HepG2 (cell line): Measurements from ENCODE around the gene MIDN. TPM values are rescaled to one million over a fixed set of nuclear protein-coding genes. Genes with fewer than 3 reads are reported as not detected.
A peak's percentile ranks its signal among the peaks of the same experiment; 100 is the strongest.

Source experiments
- AHDC1 ChIP-seq: sonication (generic); formaldehyde crosslinking; IDR thresholded peaks from 2 replicates; pipeline ENCODE4 v1.5.1; 2020; ENCODE audit warnings: mild to moderate bottlenecking, missing genetic modification reagents, borderline replicate concordance
- ELF3 ChIP-seq: IDR thresholded peaks from 2 replicates; pipeline ENCODE4 v1.6.1; 2016; ENCODE audit warnings: missing genetic modification reagents, missing compliant biosample characterization
- HINFP ChIP-seq: sonication (generic); formaldehyde crosslinking; IDR thresholded peaks from 2 replicates; pipeline ENCODE4 v1.4.0; 2020; ENCODE audit warnings: low read depth, mild to moderate bottlenecking, missing genetic modification reagents
- HNF4G ChIP-seq, 2 experiments: sonication (generic) in 1 of 2; formaldehyde crosslinking in 1 of 2; IDR thresholded peaks; 2 replicates each; pipeline versions ENCODE4 v1.4.0 to v1.6.1; 2011 to 2020; ENCODE audit warnings: borderline replicate concordance in 2 of 2, low read depth in 2 of 2, mild to moderate bottlenecking in 2 of 2, low read length in 1 of 2, missing genetic modification reagents in 1 of 2, moderate library complexity in 1 of 2
- POGK ChIP-seq: sonication (generic); formaldehyde crosslinking; conservative IDR thresholded peaks from 2 replicates; pipeline ENCODE4 v1.8.0; 2022; ENCODE audit warnings: mild to moderate bottlenecking, moderate library complexity, missing genetic modification reagents
- PTBP1 ChIP-seq: fragments of 200-400 bp; formaldehyde crosslinking; IDR thresholded peaks from 2 replicates; pipeline ENCODE4 v1.6.1; 2018; ENCODE audit warnings: low read length, low read depth; ENCODE audit not compliant: poor library complexity, severe bottlenecking
- RAD21 ChIP-seq: fragments of 450-650 bp; formaldehyde crosslinking; IDR thresholded peaks from 2 replicates; pipeline ENCODE4 v1.5.0; 2020; ENCODE audit warnings: mild to moderate bottlenecking
- ZFX ChIP-seq: sonication (generic); formaldehyde crosslinking; IDR thresholded peaks from 2 replicates; pipeline ENCODE4 v1.4.0; 2020; ENCODE audit warnings: mild to moderate bottlenecking, low read depth, missing genetic modification reagents, moderate library complexity
- polyA plus RNA-seq, 8 experiments: library from polyadenylated mRNA; depleted of rRNA in 3 of 8; stranded (reverse) in 7 of 8; unstranded in 1 of 8; fragments of >200 nt; fragmentation: Illumina TruSeq in 4 of 8; extraction: Trizol in 4 of 8; gene quantifications; 2 replicates each; pipeline versions ENCODE4 v1.2.1 to v1.2.3, GENCODE V29; 2011 to 2016; ENCODE audit warnings: low read depth in 4 of 8, missing spikeins in 1 of 8, mixed read lengths in 1 of 8; ENCODE audit not compliant: insufficient read depth in 1 of 8
- total RNA-seq, 5 experiments: library from RNA; depleted of rRNA; stranded (reverse); fragments of >200 nt; fragmentation: Illumina TruSeq; extraction: Trizol; gene quantifications; 2 replicates each; pipeline ENCODE4 v1.2.3, GENCODE V29; 2016; ENCODE audit warnings: low read depth in 1 of 5
- TF ChIP-seq, protein P1 (sequence below): sonication (generic); formaldehyde crosslinking; IDR thresholded peaks from 2 replicates; pipeline ENCODE4 v1.4.0; 2020; ENCODE audit warnings: mild to moderate bottlenecking, missing genetic modification reagents

MIDN gene
- total and polyA plus RNA-seq, 2 of the 13 experiments (the other 11 are each of a cell fraction or from before 2014, with no cell fraction given) = 8.4 to 18.0 TPM

DNA sequence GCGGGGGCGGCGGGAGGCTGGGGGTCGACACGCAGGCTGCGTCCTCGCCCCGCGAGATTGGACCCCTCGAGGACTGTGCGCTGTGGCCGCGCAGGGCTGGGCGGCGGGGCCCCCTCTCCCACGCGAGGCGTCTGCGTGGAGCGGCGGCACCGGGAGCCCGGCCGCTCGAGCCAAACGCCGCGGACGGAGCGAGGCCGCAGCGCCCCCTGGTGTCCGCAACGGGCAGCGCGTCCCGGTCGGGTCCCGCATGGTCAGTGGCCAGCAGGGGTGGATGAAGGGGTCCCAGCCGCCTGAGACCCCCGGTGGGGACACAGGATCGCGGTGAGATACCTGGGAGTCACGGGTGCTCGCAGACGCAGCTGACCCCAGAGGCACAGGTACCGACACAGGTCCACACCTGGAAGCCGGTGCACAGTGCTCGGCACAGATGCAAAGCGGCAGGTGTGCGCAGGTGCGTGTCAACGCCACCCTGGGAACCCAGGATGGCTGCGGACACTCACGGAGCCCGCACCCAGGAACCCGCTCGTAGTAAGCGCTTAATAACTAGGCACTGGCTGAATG lies 18.6 kb downstream of the MIDN start (continued):
- no peak for TF ChIP-seq HNF4G (IDR thresholded peaks at IDR 0.05; ENCODE audit: borderline replicate concordance, low read depth, low read length)
- peak; percentile 52; the same call in 1 of the 2 replicates for TF ChIP-seq HNF4G (CRISPR knock-in tag; IDR thresholded peaks at IDR 0.05; ENCODE audit: borderline replicate concordance, low read depth)
- TF ChIP-seq PTBP1 = no peak
- TF ChIP-seq RAD21 = peak; percentile 98
- TF ChIP-seq, protein P1, sequence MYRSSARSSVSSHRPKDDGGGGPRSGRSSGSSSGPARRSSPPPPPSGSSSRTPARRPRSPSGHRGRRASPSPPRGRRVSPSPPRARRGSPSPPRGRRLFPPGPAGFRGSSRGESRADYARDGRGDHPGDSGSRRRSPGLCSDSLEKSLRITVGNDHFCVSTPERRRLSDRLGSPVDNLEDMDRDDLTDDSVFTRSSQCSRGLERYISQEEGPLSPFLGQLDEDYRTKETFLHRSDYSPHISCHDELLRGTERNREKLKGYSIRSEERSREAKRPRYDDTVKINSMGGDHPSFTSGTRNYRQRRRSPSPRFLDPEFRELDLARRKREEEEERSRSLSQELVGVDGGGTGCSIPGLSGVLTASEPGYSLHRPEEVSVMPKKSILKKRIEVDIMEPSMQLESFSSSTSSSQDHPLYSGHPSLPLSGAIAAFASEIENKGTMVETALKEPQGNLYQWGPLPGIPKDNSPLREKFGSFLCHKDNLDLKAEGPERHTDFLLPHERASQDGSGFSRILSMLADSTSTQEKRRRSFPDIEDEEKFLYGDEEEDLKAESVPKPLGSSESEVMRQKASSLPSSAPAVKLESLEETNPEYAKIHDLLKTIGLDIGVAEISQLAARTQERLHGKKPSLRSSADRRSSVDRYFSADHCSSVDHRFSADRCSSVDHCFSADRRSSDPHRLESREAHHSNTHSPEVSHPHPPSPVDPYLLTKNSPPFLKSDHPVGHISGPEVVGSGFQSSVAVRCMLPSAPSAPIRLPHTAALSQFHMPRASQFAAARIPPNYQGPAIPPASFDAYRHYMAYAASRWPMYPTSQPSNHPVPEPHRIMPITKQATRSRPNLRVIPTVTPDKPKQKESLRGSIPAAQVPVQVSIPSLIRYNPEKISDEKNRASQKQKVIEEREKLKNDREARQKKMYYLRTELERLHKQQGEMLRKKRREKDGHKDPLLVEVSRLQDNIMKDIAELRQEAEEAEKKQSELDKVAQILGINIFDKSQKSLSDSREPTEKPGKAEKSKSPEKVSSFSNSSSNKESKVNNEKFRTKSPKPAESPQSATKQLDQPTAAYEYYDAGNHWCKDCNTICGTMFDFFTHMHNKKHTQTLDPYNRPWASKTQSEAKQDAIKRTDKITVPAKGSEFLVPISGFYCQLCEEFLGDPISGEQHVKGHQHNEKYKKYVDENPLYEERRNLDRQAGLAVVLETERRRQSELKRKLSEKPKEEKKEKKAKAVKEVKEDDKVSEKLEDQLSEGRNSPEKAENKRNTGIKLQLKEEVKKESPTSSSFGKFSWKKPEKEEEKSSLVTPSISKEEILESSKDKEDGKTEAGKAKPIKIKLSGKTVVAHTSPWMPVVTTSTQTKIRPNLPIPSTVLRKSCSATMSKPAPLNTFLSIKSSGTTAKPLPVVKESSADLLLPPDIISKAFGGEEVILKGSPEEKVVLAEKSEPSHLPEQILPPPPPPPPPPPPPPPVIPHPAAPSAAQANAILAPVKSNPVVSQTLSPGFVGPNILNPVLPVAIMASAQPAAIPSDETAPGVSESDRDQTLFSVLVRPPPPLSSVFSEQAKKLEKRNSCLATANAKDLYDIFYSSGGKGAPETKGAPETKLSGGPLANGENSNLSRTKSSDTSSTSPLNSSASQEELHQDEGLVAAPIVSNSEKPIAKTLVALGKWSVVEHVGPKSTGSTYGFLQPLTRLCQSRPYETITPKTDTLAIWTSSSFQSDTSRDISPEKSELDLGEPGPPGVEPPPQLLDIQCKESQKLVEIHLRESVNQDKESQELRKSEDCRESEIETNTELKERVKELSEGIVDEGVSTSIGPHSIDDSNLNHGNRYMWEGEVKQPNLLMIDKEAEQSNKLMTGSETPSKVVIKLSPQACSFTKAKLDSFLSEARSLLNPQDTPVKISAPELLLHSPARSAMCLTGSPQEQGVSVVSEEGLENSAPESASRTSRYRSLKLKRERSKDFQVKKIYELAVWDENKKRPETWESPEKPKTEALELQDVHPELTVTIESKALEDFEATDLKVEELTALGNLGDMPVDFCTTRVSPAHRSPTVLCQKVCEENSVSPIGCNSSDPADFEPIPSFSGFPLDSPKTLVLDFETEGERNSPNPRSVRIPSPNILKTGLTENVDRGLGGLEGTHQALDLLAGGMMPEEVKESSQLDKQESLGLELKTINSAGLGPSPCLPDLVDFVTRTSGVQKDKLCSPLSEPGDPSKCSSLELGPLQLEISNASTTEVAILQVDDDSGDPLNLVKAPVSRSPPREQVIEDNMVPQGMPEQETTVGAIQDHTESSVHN (CRISPR knock-in tag) = 0 out of 2 replicates have a peak, but pooled peaks have one; percentile 21
- TF ChIP-seq HINFP (CRISPR knock-in tag) = 0 out of 2 replicates have a peak, but pooled peaks have one; percentile 59
- 0 out of 2 replicates have a peak, but pooled peaks have one; percentile 24 for TF ChIP-seq POGK
- TF ChIP-seq ZFX (CRISPR knock-in tag) = 0 out of 2 replicates have a peak, but pooled peaks have one; percentile 35
- TF ChIP-seq AHDC1 = no peak
- 0 out of 2 replicates have a peak, but pooled peaks have one; percentile 40 for TF ChIP-seq ELF3 (CRISPR knock-in tag)
